ENCODE data around the gene UBP1. TPM values are rescaled to one million over a fixed set of nuclear protein-coding genes. Genes with fewer than 3 reads are reported as not detected.
"Not testable (repeated sequence)": the region's sequence is repeated elsewhere in the genome, so short reads cannot be mapped to it uniquely, and the experiment has no call there.

Gene UBP1
- total RNA-seq, result 62.6 TPM
- long read RNA-seq, partial matches to known transcripts, result 2 of 13 reads
- long read RNA-seq, other reads (novel, unspliced or antisense), result 11 of 13 reads

GRCh38 chr3:33440328-33441224 lies at the start of gene UBP1:
Gene UBP1 (minus strand): TSS chr3:33440405. CDS start chr3:33439848, 557 bp downstream.
- peak; percentile 100 for DNase-seq (ENCODE audit: low spot score)

GRCh38 chr3:33488683-33489082 lies 48.5 kb upstream of the UBP1 start:
- DNase-seq (ENCODE audit: low spot score), result no peak

- no peak for DNase-seq (ENCODE audit: low spot score)
Measured at GRCh38 chr3:33488246-33488645, 48.0 kb upstream of the UBP1 start.

- DNase-seq (ENCODE audit: low spot score), result no peak
Measured at GRCh38 chr3:33482111-33482521, 41.9 kb upstream of the UBP1 start.

GRCh38 chr3:33474896-33475295 lies 34.7 kb upstream of the UBP1 start:
- DNase-seq (ENCODE audit: low spot score), result no peak

- DNase-seq (ENCODE audit: low spot score), result no peak
Measured at GRCh38 chr3:33473813-33474212, 33.6 kb upstream of the UBP1 start.

GRCh38 chr3:33467786-33468185 lies 27.6 kb upstream of the UBP1 start:
- no peak for DNase-seq (ENCODE audit: low spot score)

GRCh38 chr3:33461097-33461496 lies 20.9 kb upstream of the UBP1 start:
- no peak for DNase-seq (ENCODE audit: low spot score)

- DNase-seq (ENCODE audit: low spot score), result not testable (repeated sequence)
Measured at GRCh38 chr3:33459577-33459976, 19.4 kb upstream of the UBP1 start.

GRCh38 chr3:33458446-33458845 lies 18.2 kb upstream of the UBP1 start:
- DNase-seq (ENCODE audit: low spot score), result no peak

GRCh38 chr3:33456756-33457155 lies 16.6 kb upstream of the UBP1 start:
- DNase-seq (ENCODE audit: low spot score), result no peak

- no peak for DNase-seq (ENCODE audit: low spot score)
Measured at GRCh38 chr3:33453331-33453761, 13.1 kb upstream of the UBP1 start.

GRCh38 chr3:33451994-33452393 lies 11.8 kb upstream of the UBP1 start:
- DNase-seq (ENCODE audit: low spot score), result not testable (repeated sequence)

- DNase-seq (ENCODE audit: low spot score), result no peak
Measured at GRCh38 chr3:33447958-33448357, 7.8 kb upstream of the UBP1 start.

- not testable (repeated sequence) for DNase-seq (ENCODE audit: low spot score)
Measured at GRCh38 chr3:33447256-33447625, 7.0 kb upstream of the UBP1 start.

GRCh38 chr3:33442190-33442589 lies 2.0 kb upstream of the UBP1 start:
- DNase-seq (ENCODE audit: low spot score), result no peak

- DNase-seq (ENCODE audit: low spot score), result peak; percentile 91
Measured at GRCh38 chr3:33441225-33441976, 1.2 kb upstream of the UBP1 start.

- DNase-seq (ENCODE audit: low spot score), result peak; percentile 91
Measured at GRCh38 chr3:33439546-33440327, 468 bp downstream of the UBP1 start.

- no peak for DNase-seq (ENCODE audit: low spot score)
Measured at GRCh38 chr3:33438881-33439545, 1.2 kb downstream of the UBP1 start.

GRCh38 chr3:33438284-33438668 lies 1.9 kb downstream of the UBP1 start:
- DNase-seq (ENCODE audit: low spot score), result no peak
